CD14-positive monocyte (primary cell): Measurements from ENCODE around the gene CDC42EP3. TPM values are rescaled to one million over a fixed set of nuclear protein-coding genes. Genes with fewer than 3 reads are reported as not detected.
A peak's percentile ranks its signal among the peaks of the same experiment; 100 is the strongest.

Experiments used
- DNase-seq, 3 donors: peaks; one replicate each; pipeline ENCODE4 v3.0.0-alpha.2; 2011 to 2022
- H2AFZ ChIP-seq: 2 replicates; pipeline ENCODE4 v1.6.0; 2012; ENCODE audit warnings: mild to moderate bottlenecking, low read depth, low read length, inconsistent platforms; ENCODE audit not compliant: insufficient read depth, poor library complexity, severe bottlenecking
- H3K27ac ChIP-seq, 2 donors: 1 replicate in 1 of 2; 2 replicates in 1 of 2; pipeline ENCODE4 v1.5.1; 2012 to 2013; ENCODE audit warnings: low read length in 2 of 2, control low read depth in 1 of 2, inconsistent platforms in 1 of 2, low read depth in 1 of 2, mild to moderate bottlenecking in 1 of 2
- H3K27me3 ChIP-seq, 2 donors: one replicate each; pipeline versions ENCODE4 v1.6.0 to v1.6.1; 2011 to 2013; ENCODE audit warnings: low read length in 2 of 2; ENCODE audit not compliant: control insufficient read depth in 2 of 2, insufficient read depth in 2 of 2
- H3K36me3 ChIP-seq, 2 donors: replicated peaks in 1 of 2; 1 replicate in 1 of 2; 2 replicates in 1 of 2; pipeline versions ENCODE4 v1.5.1 to v1.6.1; 2012 to 2013; ENCODE audit warnings: low read length in 2 of 2, control low read depth in 1 of 2, inconsistent platforms in 1 of 2, mild to moderate bottlenecking in 1 of 2; ENCODE audit not compliant: insufficient read depth in 2 of 2, control insufficient read depth in 1 of 2
- H3K4me1 ChIP-seq, 2 donors: 1 replicate in 1 of 2; 2 replicates in 1 of 2; pipeline versions ENCODE4 v1.5.1 to v1.6.1; 2012 to 2013; ENCODE audit warnings: low read length in 2 of 2, control low read depth in 1 of 2, inconsistent platforms in 1 of 2, mild to moderate bottlenecking in 1 of 2, moderate library complexity in 1 of 2; ENCODE audit not compliant: insufficient read depth in 2 of 2, control insufficient read depth in 1 of 2
- H3K4me2 ChIP-seq: replicated peaks from 2 replicates; pipeline ENCODE3; 2012; ENCODE audit warnings: low read length, moderate library complexity, mild to moderate bottlenecking; ENCODE audit not compliant: poor library complexity, severe bottlenecking; ENCODE audit errors: extremely low read depth
- H3K4me3 ChIP-seq, 3 experiments: fragments of 200-600 bp in 1 of 3; sonication (generic) in 1 of 3; replicated peaks in 1 of 3; 1 replicate in 2 of 3; 2 replicates in 1 of 3; pipeline ENCODE4 v1.5.1; 2011 to 2013; ENCODE audit warnings: low read length in 3 of 3, mild to moderate bottlenecking in 3 of 3, control low read depth in 2 of 3, low read depth in 2 of 3, inconsistent platforms in 1 of 3, moderate library complexity in 1 of 3
- H3K79me2 ChIP-seq: 2 replicates; pipeline ENCODE4 v1.6.0; 2012; ENCODE audit warnings: mild to moderate bottlenecking, control low read depth, inconsistent platforms, low read length, moderate library complexity; ENCODE audit not compliant: insufficient read depth
- H3K9ac ChIP-seq: 2 replicates; pipeline ENCODE4 v1.6.0; 2017; ENCODE audit warnings: low read length, mild to moderate bottlenecking; ENCODE audit not compliant: insufficient read depth, poor library complexity, severe bottlenecking
- H3K9me3 ChIP-seq, 2 donors: replicated peaks in 1 of 2; 1 replicate in 1 of 2; 2 replicates in 1 of 2; pipeline versions ENCODE4 v1.5.1 to v1.6.1; 2012 to 2013; ENCODE audit warnings: low read length in 2 of 2, control low read depth in 1 of 2; ENCODE audit not compliant: control insufficient read depth in 1 of 2, insufficient read depth in 1 of 2
- H4K20me1 ChIP-seq: 2 replicates; pipeline ENCODE4 v1.6.0; 2012; ENCODE audit warnings: mild to moderate bottlenecking, low read length, control low read depth, moderate library complexity; ENCODE audit not compliant: insufficient read depth
- H3K27ac Mint-ChIP-seq, 7 donors: one replicate each; pipeline ENCODE4 v1.8.0; 2020; ENCODE audit warnings: mild to moderate bottlenecking in 7 of 7, mixed read lengths in 7 of 7, moderate library complexity in 6 of 7, inconsistent platforms in 2 of 7
- H3K27me3 Mint-ChIP-seq, 3 donors: one replicate each; pipeline ENCODE4 v1.8.0; 2021 to 2022; ENCODE audit warnings: low read depth in 3 of 3, mild to moderate bottlenecking in 3 of 3, mixed read lengths in 3 of 3, moderate library complexity in 3 of 3, inconsistent platforms in 1 of 3
- H3K36me3 Mint-ChIP-seq, 2 donors: one replicate each; pipeline ENCODE4 v1.8.0; 2020; ENCODE audit warnings: mixed read lengths in 2 of 2, inconsistent platforms in 1 of 2, mild to moderate bottlenecking in 1 of 2
- H3K4me1 Mint-ChIP-seq: one replicate; pipeline ENCODE4 v1.8.0; 2020; ENCODE audit warnings: mild to moderate bottlenecking, mixed read lengths
- H3K4me3 Mint-ChIP-seq, 2 donors: one replicate each; pipeline ENCODE4 v1.8.0; 2020; ENCODE audit warnings: mild to moderate bottlenecking in 2 of 2, mixed read lengths in 2 of 2, moderate library complexity in 1 of 2
- H3K9me3 Mint-ChIP-seq, 7 donors: one replicate each; pipeline ENCODE4 v1.8.0; 2020 to 2022; ENCODE audit warnings: mixed read lengths in 7 of 7, mild to moderate bottlenecking in 6 of 7, moderate library complexity in 6 of 7, inconsistent platforms in 2 of 7
- CTCF ChIP-seq: fragments of 200-600 bp; IDR thresholded peaks from one replicate; pipeline ENCODE4 v1.8.0; 2022; ENCODE audit warnings: antibody characterized with exemption, mild to moderate bottlenecking
- WGBS: methylation state at CpG from one replicate; pipeline ENCODE4 v1.1.5; 2013; ENCODE audit warnings: missing lambda C conversion rate; ENCODE audit not compliant: insufficient coverage; 5-methylcytosine and 5-hydroxymethylcytosine counted together
- intact Hi-C, 2 donors: fragments of 100-400 bp; cut with micrococcal nuclease; formaldehyde crosslinking; loops; one replicate each; pipeline versions ENCODE4 v1.15.0 to v1.15.1; 2023
- polyA plus RNA-seq, 3 donors: library from polyadenylated mRNA; depleted of rRNA in 1 of 3; unstranded in 2 of 3; stranded (reverse) in 1 of 3; fragments of 300-500 nt in 2 of 3; fragments of >200 nt in 1 of 3; fragmentation: Illumina TruSeq in 2 of 3; gene quantifications; 1 replicate in 2 of 3; 2 replicates in 1 of 3; pipeline ENCODE4 v1.2.3, GENCODE V29; 2012 to 2021

Gene CDC42EP3
- polyA plus RNA-seq, 3 donors = 179 to 272 (median 249) TPM

- peaks cover 100% of the 10 kb centered on the region for H3K79me2 ChIP-seq
- WGBS = 0% methylated on average over 8 of the region's 9 CpGs
- peak overlapping the region; percentile 56 to 81 for H3K4me3 Mint-ChIP-seq
- H4K20me1 ChIP-seq = peaks cover 99% of the 10 kb centered on the region
- H2AFZ ChIP-seq = no peak overlapping the region
- peaks cover 0 to 4% (median 0%) of the 10 kb centered on the region in 7 donors for H3K9me3 Mint-ChIP-seq
- H3K36me3 ChIP-seq = peaks cover 41 to 46% of the 10 kb centered on the region in 2 donors
- H3K27ac ChIP-seq = peak overlapping the region; percentile 91 to 92
- intact Hi-C loops = no loop called here
- no peaks in the 10 kb centered on the region for H3K27me3 ChIP-seq
- no peaks in the 10 kb centered on the region for H3K9me3 ChIP-seq
- H3K4me2 ChIP-seq = peak overlapping the region; percentile 49
- peak; percentile 79 for TF ChIP-seq CTCF
- peaks cover 76 to 93% of the 10 kb centered on the region in 2 donors for H3K36me3 Mint-ChIP-seq
- H3K9ac ChIP-seq = peak overlapping the region; percentile 39
- peaks cover 92% of the 10 kb centered on the region for H3K4me1 Mint-ChIP-seq
- peaks cover 97 to 100% of the 10 kb centered on the region in 2 donors for H3K4me1 ChIP-seq
- DNase-seq = peak; percentile 89 to 93 (median 91)
- H3K27ac Mint-ChIP-seq = peak overlapping the region; percentile 95 to 99 (median 98)
- peak overlapping the region in 1 of 3 experiments; percentile 39 for H3K4me3 ChIP-seq
- H3K27me3 Mint-ChIP-seq = no peaks in the 10 kb centered on the region
These were observed 23.0 kb downstream of the CDC42EP3 start for GRCh38 chr2:37648331-37649011.

GRCh38 chr2:37647971-37648330 lies 23.5 kb downstream of the CDC42EP3 start:
- Mint-ChIP-seq H3K27ac (peak overlapping the region; percentile 95 to 99 (median 98)), H3K9me3 (peaks cover 0 to 4% (median 0%) of the 10 kb centered on the region in 7 donors), H3K4me1 (peaks cover 92% of the 10 kb centered on the region), H3K27me3 (no peaks in the 10 kb centered on the region), H3K4me3 (peak overlapping the region; percentile 56 to 81), H3K36me3 (peaks cover 77 to 93% of the 10 kb centered on the region in 2 donors)
- peaks cover 97 to 100% of the 10 kb centered on the region in 2 donors for H3K4me1 ChIP-seq
- no peak overlapping the region for H2AFZ ChIP-seq
- peaks cover 41 to 51% of the 10 kb centered on the region in 2 donors for H3K36me3 ChIP-seq
- H4K20me1 ChIP-seq = peaks cover 99% of the 10 kb centered on the region
- no peak for TF ChIP-seq CTCF
- intact Hi-C loops = no loop called here
- H3K4me2 ChIP-seq = peak overlapping the region; percentile 49
- H3K27ac ChIP-seq = peak overlapping the region; percentile 91 to 92
- H3K9ac ChIP-seq = peak overlapping the region; percentile 39
- DNase-seq = no peak
- no peaks in the 10 kb centered on the region for H3K9me3 ChIP-seq
- H3K4me3 ChIP-seq = peak overlapping the region in 1 of 3 experiments; percentile 39
- H3K27me3 ChIP-seq = no peaks in the 10 kb centered on the region
- WGBS = no CpG with 5 or more reads among the region's 2 CpGs
- H3K79me2 ChIP-seq = peaks cover 100% of the 10 kb centered on the region
